ENCODE measurements around the gene DUS4L. TPM values are rescaled to one million over a fixed set of nuclear protein-coding genes. Genes with fewer than 3 reads are reported as not detected.

Gene DUS4L
- total and polyA plus RNA-seq, 2 of the 13 experiments (the other 11 are each of a cell fraction or from before 2014, with no cell fraction given): 5.6 to 9.8 TPM

DNA sequence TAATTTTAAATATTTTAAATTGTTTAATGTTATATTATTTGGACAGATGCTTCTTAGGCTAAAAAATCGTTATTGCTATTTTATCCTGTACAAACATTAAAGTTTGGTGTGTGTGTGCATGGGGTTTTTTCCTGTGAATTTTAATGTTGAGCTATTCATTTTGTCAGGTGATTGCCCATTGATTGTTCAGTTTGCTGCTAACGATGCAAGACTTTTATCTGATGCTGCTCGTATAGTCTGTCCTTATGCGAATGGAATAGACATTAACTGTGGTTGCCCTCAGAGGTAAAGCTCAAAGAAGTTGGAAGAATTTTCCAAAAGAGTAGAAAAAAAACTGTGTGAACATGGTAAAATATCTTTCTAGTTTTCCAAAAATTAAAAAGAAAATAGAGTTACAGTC is 9.8 kb downstream of the DUS4L start (continued):
- TF ChIP-seq UBTF (CRISPR knock-in tag; IDR thresholded peaks at IDR 0.05) (no peak), BRCA1 (CRISPR knock-in tag; IDR thresholded peaks at IDR 0.05) (no peak)

GRCh38 chr7:107579554-107579884 is 15.7 kb downstream of the DUS4L start:
- H3K9me3 ChIP-seq (ENCODE audit: low read length): no peaks in the 10 kb centered on the region
- POLR2A ChIA-PET: interaction anchor here (1.9 to 2.5 kb wide), 2 partner anchors 16 to 164 kb away, joined by 9 to 13 read pairs; partner anchors contain the start of genes CBLL1, COG5 and DUS4L
- H3K27ac ChIP-seq (ENCODE audit: extremely low read length, insufficient read depth, low read length): peak overlapping the region; percentile 91
- 6% methylated on average over 9 of the region's 9 CpGs for WGBS (ENCODE audit: low lambda C conversion rate)
- FAIRE-seq: no peak
- TF ChIP-seq ZNF264 (CRISPR knock-in tag; IDR thresholded peaks at IDR 0.05) (0 out of 2 replicates have a peak, but pooled peaks have one; percentile 36), NCOR1 (IDR thresholded peaks at IDR 0.05; ENCODE audit: borderline replicate concordance, low read length) (0 out of 2 replicates have a peak, but pooled peaks have one; percentile 10), ZBTB26 (CRISPR knock-in tag; IDR thresholded peaks at IDR 0.05; ENCODE audit: borderline replicate concordance) (no peak), CBX2 (IDR thresholded peaks at IDR 0.05; ENCODE audit: low read depth, low read length) (no peak), CBX2 (CRISPR knock-in tag; IDR thresholded peaks at IDR 0.05; ENCODE audit: low read depth) (no peak), ZNF770 (CRISPR knock-in tag; IDR thresholded peaks at IDR 0.05) (no peak), TARDBP (CRISPR knock-in tag; IDR thresholded peaks at IDR 0.05) (0 out of 2 replicates have a peak, but pooled peaks have one; percentile 8)
- intact Hi-C loops (cut with micrococcal nuclease; ENCODE audit: unreplicated experiment): no loop called here
- peaks cover 11% of the 10 kb centered on the region for H3K4me1 ChIP-seq (ENCODE audit: insufficient read depth, low read length)
- H3K36me3 ChIP-seq (replicated peaks in 1 of 2; ENCODE audit: control insufficient read depth in 1 of 2, insufficient read depth in 2 of 2, low read length in 2 of 2): peaks cover 0 to 18% of the 10 kb centered on the region in 2 experiments; a peak in 1 of 5 replicates
- H3K4me2 ChIP-seq (ENCODE audit: low read depth, low read length): peak overlapping the region; percentile 73
- peak; percentile 34 for DNase-seq (ENCODE audit: low spot score)
- peak overlapping the region; percentile 95 for H3K9ac ChIP-seq (ENCODE audit: insufficient read depth, low read depth, low read length)
- H2AFZ ChIP-seq (ENCODE audit: low read length): peak overlapping the region; percentile 61
- no peaks in the 10 kb centered on the region for H4K20me1 ChIP-seq (ENCODE audit: insufficient read depth, low read length)
- in situ Hi-C loops (cut with HindIII; ENCODE audit: extremely low pct_ligation_motif_present, low pct_unique_long_range_greater_than_20kb): no loop called here
- peaks cover 6% of the 10 kb centered on the region for H3K79me2 ChIP-seq (ENCODE audit: insufficient read depth, low read length)
- CTCF ChIA-PET (ENCODE audit: low intra/inter-chr PET ratio, low total read pairs): no interaction called here
- H3K27me3 ChIP-seq (ENCODE audit: control insufficient read depth in 1 of 2, insufficient read depth in 2 of 2, low read length in 2 of 2): no peaks in the 10 kb centered on the region
- H3K4me3 ChIP-seq (replicated peaks in 1 of 3; ENCODE audit: insufficient read depth in 1 of 3, low read depth in 2 of 3, low read length in 3 of 3): peak overlapping the region; percentile 86 to 95 (median 87)
- peak; percentile 54 for ATAC-seq
- BruUV-seq (replicated peaks): TSS peak; percentile 88
